Measurements from ENCODE around the gene LRIG3.
"Not testable (repeated sequence)": the region's sequence is repeated elsewhere in the genome, so short reads cannot be mapped to it uniquely, and the experiment has no call there.

LRIG3 gene

DNA sequence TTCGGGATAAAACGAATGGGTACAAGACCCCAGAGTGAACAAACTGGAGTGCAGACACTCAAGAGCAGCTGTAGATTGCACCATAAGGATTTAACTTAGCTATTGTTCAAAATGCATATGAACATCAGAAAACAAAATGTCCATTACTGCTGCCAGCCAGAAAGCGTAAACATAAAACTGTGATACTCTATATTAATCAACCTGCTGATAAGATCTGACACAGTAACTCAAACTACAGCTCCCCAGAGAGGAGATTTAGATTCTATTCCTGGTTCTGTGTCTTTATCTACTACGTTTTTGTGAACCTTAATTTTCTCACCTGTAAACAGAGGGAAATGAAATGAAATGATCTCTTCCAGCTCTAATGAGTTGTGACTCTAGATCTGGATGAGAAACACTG lies 22.3 kb downstream of the LRIG3 start:
- DNase-seq, result no peak

DNA sequence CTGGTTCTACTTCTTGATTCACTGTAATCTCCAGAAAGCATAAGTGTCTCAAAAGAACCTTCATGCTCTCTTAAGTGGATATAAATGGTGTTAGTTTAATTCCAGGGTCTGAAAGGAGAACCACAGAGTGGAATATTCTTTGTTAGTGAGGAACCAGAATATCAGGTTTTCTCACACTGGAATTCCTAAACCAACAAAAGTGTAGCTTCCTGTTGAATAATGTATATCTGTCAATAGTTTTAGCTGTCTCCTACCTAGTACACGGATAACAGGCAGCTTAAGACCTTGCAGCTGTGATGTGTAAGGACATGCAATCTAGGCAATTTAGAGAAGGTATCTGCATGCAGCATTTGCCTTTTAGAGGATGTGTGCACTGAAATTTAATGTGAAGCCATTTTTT lies 24.0 kb downstream of the LRIG3 start:
- no peak for DNase-seq

DNA sequence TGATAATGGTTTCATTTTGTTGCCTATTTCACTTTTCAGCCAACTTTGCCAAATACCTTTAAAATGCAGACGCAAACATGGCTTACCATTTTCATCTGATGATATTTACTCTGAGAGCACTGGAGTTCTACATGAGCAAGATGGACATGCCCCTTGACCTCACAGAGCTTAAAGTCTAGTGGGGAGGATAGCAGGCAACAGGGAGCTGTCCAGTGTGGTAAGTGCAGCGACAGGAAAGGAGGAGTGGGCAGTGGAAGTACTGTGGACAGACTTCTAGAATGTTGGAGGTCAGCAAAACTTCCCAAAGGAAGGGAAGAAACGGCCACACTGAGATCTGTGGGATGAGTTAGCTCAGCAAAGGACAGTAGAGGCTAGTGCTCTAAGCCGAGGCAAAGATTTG lies 25.3 kb downstream of the LRIG3 start:
- DNase-seq, result no peak

DNA sequence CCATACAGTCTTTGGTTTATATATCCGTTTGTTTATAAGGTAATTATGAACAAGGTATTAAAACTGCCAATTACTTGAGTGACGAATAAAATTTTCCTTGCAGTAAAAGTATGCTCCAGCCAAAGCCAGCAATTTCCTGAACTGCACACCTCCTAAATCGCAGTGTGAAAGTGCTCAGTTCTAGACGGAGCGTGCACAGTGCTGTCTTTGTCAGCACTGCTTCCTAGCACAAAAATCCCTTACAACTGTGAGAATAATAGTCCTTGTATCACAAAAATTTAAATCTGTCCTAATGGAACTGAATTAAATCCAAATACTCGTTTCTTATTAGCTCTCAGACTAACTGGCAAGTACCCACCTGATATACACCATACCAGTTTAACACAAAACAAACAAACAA lies 26.3 kb downstream of the LRIG3 start:
- no peak for DNase-seq

DNA sequence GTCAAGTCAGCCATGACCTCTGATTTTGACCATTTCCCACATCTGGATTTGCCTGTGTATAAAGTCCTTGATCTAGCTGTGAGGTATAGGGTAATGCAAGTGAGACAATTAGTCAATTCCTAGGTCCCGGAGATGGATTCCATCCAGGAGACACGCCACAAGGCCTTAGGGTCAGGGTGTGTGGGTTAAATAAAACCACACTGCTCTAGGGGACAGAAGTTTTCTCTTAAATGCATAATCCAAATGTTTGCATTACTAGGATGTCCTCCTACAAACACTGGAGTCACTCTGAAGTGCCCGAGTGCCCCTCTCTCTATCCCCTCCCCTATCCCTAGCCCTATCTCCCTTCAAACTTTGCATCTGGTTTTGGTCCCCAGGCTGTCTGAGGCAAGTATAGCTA lies 26.8 kb downstream of the LRIG3 start:
- no peak for DNase-seq

DNA sequence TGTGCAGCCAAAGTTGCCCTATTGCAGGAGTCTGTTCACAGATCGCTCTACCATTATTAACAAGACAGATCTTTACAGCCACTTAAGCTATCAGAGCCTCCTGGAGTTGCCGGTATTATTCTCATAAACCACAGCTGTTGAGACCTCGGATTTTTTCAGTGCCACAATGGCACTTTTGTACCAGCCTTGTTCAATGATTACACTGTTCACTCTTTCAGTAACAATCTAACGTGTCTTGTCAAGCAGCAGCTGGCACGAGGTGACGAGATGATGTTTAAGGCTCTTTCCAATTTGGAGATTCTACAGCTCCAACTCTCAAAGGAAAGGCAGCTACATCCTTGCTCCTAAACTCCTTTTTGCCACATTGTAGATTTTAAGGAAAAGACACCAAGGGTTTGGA lies 30.7 kb downstream of the LRIG3 start:
- no peak for DNase-seq

DNA sequence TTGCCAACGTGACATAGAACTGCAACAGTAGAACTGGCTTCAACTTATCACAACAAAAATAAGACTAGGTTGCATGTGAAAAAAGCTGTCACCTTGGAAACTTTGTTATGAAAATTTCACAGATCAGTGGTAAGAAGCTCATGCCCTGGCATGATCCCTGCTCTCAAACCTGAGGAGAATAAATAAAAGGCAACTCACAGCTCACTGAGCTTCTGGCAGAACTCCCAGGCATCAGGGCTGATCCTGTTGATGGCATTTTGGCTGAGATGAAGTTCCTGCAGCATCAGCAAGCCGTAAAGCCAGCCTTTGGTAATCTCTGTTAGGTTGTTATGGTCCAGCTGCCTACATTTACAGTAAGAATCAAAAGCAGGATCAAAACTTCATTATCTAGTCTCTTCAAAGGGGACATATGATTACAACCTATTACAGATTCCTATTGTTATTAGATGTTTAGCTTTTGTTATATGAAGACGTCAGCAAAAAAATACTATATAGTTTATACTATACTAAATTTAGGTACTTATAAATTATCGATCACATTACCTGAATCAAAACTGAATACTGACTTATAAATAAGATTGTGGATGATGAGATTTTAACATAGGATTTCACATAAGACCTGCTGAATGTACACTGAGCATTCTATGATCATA lies 32.0 kb downstream of the LRIG3 start:
- no peak for DNase-seq

DNA sequence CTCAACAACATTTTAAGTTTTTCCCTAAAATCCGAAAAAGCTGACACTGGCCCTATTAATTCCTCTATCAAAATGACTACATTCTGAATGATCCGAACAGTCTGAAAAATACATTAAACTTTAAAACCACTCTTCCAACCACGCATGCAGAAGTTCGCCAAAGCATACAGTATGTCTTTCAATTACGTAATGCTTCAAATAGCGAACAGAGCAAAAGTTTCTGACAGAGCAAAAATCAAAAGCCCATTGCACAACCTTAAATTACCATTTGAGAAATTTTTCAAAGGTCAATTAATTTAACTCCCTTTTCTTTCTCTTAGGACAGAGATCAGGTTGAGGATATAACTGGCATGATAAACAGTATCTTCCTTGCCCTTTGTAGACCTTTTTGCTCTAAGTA lies 33.2 kb downstream of the LRIG3 start:
- DNase-seq, result no peak

DNA sequence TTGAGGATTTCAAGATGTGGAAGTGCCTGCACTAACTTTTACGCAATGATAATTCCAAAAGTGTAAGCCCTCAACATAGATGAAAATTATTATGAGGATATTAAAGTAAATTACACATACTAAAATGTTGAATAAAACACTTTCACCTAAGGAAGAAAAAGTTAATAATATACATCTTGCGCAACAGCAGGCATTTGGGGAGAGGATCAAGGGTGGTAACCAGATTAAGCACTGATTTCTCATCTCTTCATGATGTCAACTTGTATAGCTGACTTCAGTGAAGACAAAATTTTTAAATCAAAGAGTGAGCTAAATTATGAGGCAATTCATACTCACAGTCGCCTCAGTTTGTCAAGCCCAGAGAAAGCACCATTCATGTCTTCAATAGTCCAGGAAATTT lies 33.8 kb downstream of the LRIG3 start:
- no peak for DNase-seq

DNA sequence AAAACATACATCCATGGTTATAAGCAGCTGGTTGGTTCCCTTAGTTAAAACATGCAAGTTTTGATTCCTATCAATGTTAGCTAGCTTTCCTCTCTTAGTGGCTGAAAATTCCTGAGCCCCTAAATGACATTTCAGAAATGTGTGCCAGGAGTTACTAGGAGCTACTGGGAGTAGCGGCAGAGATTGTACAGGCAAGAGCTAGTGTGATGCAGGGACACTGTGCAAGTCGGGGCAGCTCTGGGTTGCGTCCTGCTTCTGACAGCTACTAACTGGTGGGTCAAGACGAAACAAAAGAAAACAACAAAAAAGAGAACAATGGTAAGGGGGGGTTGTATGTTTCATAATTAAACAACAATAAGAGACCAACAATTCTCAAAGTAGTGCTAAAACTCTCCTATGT lies 35.4 kb downstream of the LRIG3 start:
- no peak for DNase-seq

DNA sequence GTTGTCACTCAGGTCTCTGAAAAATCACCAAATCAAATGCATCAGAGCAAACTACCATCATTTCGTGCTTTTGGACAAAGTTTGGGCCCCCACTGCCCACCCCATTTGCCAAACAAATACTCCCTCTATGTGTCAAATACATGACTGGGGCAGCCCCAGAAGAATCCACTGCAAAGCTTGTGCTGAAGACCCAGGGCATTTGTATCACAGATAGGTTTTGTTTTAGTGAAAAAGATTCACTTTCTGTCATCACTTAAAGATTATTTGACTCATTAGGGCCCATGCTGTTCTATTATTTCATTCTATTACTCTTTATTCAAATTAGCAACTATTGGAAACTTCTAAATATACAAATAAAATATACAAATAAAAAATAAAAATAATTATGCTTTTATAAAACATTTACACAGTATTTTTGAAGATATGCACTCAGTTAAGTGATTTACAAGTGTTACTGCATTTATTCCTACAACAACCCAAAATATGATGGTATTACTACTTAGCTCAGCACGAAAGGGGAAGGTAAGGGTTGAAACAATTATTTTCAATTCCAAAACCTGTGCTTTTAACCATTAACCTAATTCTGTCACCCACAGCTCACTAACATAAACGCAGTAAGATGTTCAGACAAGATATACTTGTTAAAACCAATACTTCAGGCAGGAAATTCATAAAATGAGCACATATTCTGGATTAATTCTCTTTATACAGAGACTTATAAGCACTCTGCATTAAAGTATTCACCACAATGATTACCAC lies 36.5 kb downstream of the LRIG3 start:
- no peak for DNase-seq

DNA sequence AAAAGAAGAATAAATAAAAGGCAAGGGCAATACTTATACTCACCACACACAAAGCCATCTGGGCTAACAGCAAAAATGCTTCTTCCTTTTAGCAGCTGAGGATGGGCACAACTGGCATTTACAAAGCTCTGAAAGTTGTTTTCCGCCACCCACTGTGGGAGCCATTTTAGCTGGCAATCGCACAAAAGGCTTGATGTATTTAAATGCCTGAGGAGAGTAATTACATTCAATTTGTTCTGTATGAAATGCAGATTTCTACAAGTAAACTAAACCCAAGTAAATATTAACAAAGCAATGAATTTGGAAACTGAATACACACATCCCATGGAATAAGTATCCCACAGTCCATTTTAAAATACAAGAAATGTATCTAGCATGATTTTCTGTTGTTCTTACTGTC lies 37.5 kb downstream of the LRIG3 start:
- DNase-seq, result no peak

DNA sequence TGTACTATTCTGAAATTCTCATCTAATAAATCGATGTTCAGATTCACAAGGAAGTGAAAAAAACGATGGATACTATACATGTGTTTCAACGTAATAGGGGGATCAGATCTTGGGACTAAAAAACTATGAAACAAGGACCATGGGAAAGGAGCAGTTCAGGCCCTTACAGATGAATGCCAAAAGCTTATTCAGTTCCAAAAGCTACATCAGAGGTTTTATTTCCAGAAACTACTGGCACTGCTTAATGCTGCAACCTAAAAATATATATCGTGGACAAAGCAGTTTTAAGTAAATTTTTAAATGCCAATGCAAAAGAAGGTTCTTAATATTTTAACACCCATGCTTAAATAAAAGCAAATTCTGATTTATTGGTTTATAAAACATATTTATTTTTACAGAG lies 38.5 kb downstream of the LRIG3 start:
- no peak for DNase-seq

DNA sequence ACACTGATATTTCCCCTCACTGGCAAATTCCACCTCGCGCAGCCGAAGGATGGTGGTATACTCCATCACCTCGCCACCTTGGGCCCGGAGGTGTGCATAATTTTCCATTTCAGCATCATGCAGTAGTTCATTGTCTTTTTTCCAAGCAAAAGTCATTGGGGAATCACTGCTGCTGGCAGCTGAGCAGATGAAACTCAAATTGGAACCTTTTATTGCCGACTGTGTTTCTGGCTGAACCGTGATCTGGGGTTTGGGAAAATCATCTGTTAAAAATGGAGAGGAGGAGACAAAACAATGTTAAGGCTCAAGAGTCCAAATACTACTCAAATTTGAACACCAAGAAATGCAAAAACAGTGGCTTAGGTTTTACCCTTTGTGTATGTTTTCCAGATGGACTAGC lies 39.7 kb downstream of the LRIG3 start:
- no peak for DNase-seq

DNA sequence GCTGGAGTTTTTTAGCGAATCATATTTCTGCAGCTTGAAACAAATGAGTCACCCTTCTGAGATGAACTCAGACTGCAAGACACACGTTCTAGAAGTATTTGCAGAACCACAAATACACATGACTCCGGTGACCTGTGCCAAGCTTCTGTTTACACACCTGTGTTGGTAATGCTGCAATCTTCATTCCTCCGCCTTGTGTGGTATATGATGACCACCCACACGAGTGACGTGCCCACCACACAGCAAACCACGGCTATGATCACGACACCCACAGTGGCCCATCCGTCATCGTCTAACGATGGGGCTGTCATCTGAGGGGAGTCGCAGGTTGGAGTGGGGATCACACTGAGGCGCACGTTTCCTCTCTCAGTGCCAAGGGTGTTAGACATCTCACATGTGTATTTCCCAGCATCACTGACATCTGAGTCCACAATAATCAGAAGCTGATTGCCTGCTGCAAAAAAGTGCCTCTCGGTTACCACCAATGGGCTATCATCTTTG lies 43.0 kb downstream of the LRIG3 start:
- DNase-seq, result no peak

DNA sequence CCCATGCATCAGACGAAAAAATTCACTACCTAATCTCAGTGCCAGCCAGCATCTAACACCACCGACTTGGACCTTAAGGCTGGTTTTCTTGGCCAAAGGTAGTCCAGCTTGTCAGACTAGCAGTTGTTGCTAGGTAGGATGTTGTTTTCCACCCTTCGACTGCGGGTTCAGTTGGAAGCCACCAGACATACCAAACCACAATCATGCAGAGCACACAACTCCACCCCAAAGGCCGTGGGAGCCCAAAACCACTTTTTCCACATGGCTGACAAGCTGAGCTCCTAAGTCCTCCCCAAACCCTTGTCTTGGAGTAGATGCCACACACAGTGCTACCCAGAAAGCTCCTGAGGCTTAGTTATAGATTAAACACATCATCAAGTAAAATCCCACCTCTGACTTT lies 46.8 kb downstream of the LRIG3 start:
- no peak for DNase-seq

DNA sequence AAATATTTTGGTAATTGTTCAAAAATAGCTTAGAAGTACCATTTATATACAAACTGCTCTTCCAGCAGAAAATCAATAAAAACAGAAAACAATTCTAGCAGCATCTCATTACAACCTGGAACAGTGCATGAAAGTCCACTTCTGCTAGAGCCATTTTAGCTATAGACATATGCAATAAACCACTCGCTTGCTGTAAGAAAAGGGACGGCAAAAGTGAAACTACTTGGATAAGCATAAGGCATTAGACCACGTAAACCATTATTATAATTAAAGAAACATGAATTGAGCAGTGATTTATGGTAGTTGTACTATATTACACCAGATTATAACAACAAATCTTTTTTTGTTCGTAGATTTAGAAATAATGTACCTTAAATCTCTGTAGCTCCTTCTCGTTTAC lies 48.7 kb downstream of the LRIG3 start:
- no peak for DNase-seq

DNA sequence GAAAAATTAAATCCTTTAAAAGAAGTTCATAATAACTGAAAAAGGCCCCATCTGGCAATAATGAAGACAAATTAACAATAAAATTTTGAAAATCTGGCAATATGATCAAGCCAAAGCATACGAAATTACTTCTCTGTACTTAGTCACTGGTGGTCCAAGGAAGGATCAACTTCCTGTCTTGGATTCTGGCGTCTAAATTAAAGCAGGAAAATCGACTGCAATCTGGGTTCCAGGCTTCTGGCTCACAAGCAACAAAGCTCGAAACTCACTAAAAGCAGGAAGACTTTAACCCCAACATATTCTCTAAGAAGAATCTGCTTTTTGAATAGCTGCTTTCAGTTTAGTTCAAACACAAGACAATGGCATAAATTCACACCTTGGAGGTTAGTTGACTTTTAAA lies 49.7 kb downstream of the LRIG3 start:
- DNase-seq, result no peak

DNA sequence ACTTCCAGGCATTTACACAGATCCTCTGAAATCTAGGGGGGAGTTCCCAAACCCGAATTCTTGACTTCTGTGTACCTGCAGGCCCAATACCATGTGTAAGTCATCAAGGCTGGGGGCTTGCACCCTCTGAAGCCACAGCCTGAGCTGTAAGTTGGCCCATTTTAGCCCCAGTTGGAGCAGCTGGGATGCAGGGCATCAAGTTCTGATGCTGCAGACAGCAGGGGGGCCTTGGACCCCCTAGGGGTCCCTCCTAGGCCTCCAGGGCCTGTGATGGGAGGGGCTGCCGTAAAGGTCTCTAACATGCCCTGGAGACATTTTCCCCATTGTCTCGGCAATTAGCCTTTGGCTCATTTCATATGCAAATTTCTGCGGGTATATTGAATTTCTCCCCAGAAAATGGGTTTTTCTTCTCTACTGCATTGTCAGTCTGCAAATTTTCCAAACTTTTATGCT lies 59.5 kb downstream of the LRIG3 start:
- DNase-seq, result no peak

DNA sequence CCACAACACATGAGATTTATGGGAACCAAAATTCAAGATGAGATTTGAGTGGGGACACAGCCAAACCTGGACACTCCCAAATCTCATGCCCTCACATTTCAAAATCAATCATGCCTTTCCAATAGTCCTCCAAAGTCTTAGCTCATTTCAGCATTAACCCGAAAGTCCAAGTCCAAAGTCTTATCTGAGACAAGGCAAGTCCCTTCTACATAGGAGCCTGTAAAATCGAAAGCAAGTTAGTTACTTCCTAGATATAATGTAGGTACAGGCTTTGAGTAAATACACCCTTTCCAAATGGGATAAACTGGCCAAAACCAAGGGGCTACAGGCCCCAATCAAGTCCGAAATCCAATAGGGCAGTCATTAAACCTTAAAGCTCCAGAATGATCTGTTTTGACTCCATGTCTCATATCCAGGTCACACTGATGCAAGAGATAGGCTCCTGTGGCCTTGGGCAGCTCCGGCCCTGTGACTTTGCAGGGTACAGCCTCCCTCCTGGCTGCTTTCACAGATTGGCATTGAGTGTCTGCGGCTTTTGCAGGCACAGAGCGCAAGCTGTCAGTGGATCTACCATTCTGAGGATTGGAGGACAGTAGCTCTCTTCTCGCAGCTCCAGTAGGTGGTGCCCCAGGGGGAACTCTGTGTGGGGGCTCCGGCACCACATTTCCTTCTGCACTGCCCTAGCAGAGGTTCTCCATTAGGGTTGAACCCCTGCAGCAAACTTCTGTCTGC lies 60.1 kb downstream of the LRIG3 start:
- no peak for DNase-seq

DNA sequence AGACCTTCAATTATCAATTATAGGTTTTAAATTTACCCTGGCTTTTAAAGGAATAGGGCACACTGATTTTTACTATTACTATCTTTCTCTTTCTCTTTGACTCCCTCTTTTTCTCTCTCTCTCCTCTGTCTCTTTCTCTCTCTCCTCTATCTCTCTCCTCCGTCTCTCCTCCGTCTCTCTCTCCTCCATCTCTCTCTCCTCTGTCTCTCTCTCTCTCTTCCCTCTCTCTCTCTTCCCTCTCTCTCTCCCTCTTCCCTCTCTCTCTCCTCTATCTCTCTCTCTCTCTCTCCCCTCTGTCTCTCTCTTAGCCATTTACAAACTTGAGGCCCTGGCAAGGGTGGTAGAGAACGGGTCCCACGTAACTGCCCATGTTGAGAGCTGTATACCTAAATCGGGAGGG lies 62.3 kb downstream of the LRIG3 start:
- no peak for DNase-seq

DNA sequence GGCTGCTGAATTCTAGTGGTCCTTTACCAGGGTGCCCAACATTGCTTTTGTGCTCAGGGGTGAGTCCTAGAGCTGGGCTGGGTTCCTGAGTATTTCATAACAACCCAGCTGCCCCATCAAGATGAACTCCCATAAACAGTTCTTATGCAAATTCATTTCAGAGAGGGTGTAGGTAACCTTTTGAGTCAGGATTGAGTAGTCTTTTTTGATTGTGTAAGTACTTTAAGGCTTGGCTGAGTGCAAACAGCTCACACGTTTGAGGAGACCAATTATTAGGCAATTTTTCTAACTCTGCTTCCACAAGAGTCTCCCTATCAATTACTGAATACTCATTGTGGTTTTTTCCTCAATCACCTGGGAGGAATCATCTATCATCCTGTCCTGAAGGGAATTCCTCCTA lies 63.1 kb downstream of the LRIG3 start:
- not testable (repeated sequence) for DNase-seq

DNA sequence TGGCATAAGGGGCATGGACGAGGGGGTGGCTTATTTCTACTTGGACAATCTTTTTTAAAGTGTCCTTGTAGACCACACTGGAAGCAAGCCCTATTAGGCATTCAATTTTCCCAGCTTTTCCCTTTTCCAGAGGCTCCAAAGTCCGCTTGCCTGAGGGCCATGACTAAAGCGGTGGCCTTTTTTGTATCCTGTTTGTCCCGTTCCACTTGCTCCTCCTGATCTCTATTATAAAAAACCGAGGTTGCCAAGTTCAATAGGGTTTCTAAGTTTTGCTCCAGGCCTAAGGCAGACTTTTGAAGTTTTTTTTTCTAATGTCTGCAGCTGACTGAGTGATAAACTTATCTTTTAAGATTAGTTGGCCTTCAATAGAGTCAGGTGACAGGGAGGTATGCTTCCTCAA lies 64.7 kb downstream of the LRIG3 start:
- not testable (repeated sequence) for DNase-seq

DNA sequence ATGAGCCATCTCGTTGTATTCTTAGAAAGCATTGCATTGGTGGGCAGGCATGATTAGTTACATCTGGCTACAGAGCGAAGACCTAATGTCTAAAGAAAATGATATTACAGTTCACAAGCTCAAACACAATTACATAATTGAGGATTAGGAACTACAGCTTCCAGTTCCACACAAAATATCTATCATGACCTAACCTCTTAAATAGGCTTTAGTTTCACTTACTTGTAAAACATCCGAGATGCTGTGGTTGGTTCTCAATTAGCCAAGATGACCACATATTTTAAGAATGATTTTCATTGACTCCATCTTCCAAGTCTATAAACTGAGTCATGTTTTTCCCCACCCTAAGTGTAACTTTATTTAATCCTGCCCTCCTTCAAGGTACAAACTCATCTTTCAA lies 69.5 kb downstream of the LRIG3 start:
- no peak for DNase-seq

Data from suppressor macrophage (primary cell).